HepG2 (cell line): ENCODE measurements around the gene TMEM131L. TPM values are rescaled to one million over a fixed set of nuclear protein-coding genes. Genes with fewer than 3 reads are reported as not detected.
A peak's percentile ranks its signal among the peaks of the same experiment; 100 is the strongest.

Source experiments
- GPN1 ChIP-seq: sonication (generic); formaldehyde crosslinking; IDR thresholded peaks from 2 replicates; pipeline ENCODE4 v1.5.1; 2020; ENCODE audit warnings: missing genetic modification reagents, borderline replicate concordance
- HMG20A ChIP-seq: IDR thresholded peaks from 2 replicates; pipeline ENCODE4 v1.6.1; 2016; ENCODE audit warnings: borderline replicate concordance
- KAT7 ChIP-seq: IDR thresholded peaks from 2 replicates; pipeline ENCODE4 v1.6.1; 2018; ENCODE audit warnings: borderline replicate concordance, missing compliant biosample characterization
- MBD4 ChIP-seq: IDR thresholded peaks from 2 replicates; pipeline ENCODE4 v1.6.1; 2012; ENCODE audit warnings: low read length, inconsistent platforms, borderline replicate concordance
- MYC ChIP-seq: sonication (generic); formaldehyde crosslinking; IDR thresholded peaks from 2 replicates; pipeline ENCODE4 v1.9.0; 2021; ENCODE audit warnings: missing genetic modification reagents, borderline replicate concordance
- NFE2L2 ChIP-seq: fragments of 150-350 bp; IDR thresholded peaks from 2 replicates; pipeline ENCODE4 v1.6.1; 2014; ENCODE audit warnings: low read length
- NR2F1 ChIP-seq, 2 experiments: fragments of 450-650 bp in 1 of 2; formaldehyde crosslinking in 1 of 2; IDR thresholded peaks; 2 replicates each; pipeline versions ENCODE4 v1.5.0 to v1.6.1; 2016 to 2020; ENCODE audit warnings: mild to moderate bottlenecking in 1 of 2, missing compliant biosample characterization in 1 of 2, missing genetic modification reagents in 1 of 2, moderate library complexity in 1 of 2
- PAF1 ChIP-seq: IDR thresholded peaks from 2 replicates; pipeline ENCODE4 v1.6.1; 2016; ENCODE audit warnings: missing genetic modification reagents, missing compliant biosample characterization
- PAXIP1 ChIP-seq: sonication (generic); formaldehyde crosslinking; conservative IDR thresholded peaks from 2 replicates; pipeline ENCODE4 v1.4.0; 2020; ENCODE audit warnings: mild to moderate bottlenecking, missing genetic modification reagents, moderate library complexity
- PITX1 ChIP-seq: sonication (generic); formaldehyde crosslinking; IDR thresholded peaks from 2 replicates; pipeline ENCODE4 v1.5.1; 2020; ENCODE audit warnings: mild to moderate bottlenecking, missing genetic modification reagents
- REST ChIP-seq, 2 experiments: IDR thresholded peaks; 2 replicates each; pipeline ENCODE4 v1.6.1; 2011 to 2012; ENCODE audit warnings: low read length in 2 of 2, borderline replicate concordance in 1 of 2, low read depth in 1 of 2, mild to moderate bottlenecking in 1 of 2, moderate library complexity in 1 of 2
- SALL1 ChIP-seq: sonication (generic); formaldehyde crosslinking; IDR thresholded peaks from 2 replicates; pipeline ENCODE4 v1.8.0; 2022; ENCODE audit warnings: mild to moderate bottlenecking, missing genetic modification reagents
- SOX13 ChIP-seq, 3 experiments: fragments of 450-650 bp in 1 of 3; sonication (generic) in 1 of 3; formaldehyde crosslinking in 1 of 3; IDR thresholded peaks in 2 of 3; conservative IDR thresholded peaks in 1 of 3; 2 replicates each; pipeline versions ENCODE4 v1.5.0 to v1.6.1; 2016 to 2020; ENCODE audit warnings: antibody characterized with exemption in 1 of 3, mild to moderate bottlenecking in 1 of 3, missing compliant biosample characterization in 1 of 3, missing genetic modification reagents in 1 of 3, moderate library complexity in 1 of 3
- SOX6 ChIP-seq, 2 experiments: fragments of 450-650 bp in 1 of 2; sonication (generic) in 1 of 2; formaldehyde crosslinking in 1 of 2; IDR thresholded peaks; 2 replicates each; pipeline versions ENCODE4 v1.4.0 to v1.6.1; 2017 to 2020; ENCODE audit warnings: antibody characterized with exemption in 1 of 2, mild to moderate bottlenecking in 1 of 2, missing genetic modification reagents in 1 of 2
- ZBTB7B ChIP-seq: sonication (generic); formaldehyde crosslinking; IDR thresholded peaks from 2 replicates; pipeline ENCODE4 v1.4.0; 2020; ENCODE audit warnings: missing genetic modification reagents
- ZFP36L1 ChIP-seq: sonication (generic); formaldehyde crosslinking; IDR thresholded peaks from 2 replicates; pipeline ENCODE4 v1.8.0; 2022; ENCODE audit warnings: mild to moderate bottlenecking, missing genetic modification reagents, moderate library complexity
- polyA plus RNA-seq, 8 experiments: library from polyadenylated mRNA; depleted of rRNA in 3 of 8; stranded (reverse) in 7 of 8; unstranded in 1 of 8; fragments of >200 nt; fragmentation: Illumina TruSeq in 4 of 8; extraction: Trizol in 4 of 8; gene quantifications; 2 replicates each; pipeline versions ENCODE4 v1.2.1 to v1.2.3, GENCODE V29; 2011 to 2016; ENCODE audit warnings: low read depth in 4 of 8, missing spikeins in 1 of 8, mixed read lengths in 1 of 8; ENCODE audit not compliant: insufficient read depth in 1 of 8
- total RNA-seq, 5 experiments: library from RNA; depleted of rRNA; stranded (reverse); fragments of >200 nt; fragmentation: Illumina TruSeq; extraction: Trizol; gene quantifications; 2 replicates each; pipeline ENCODE4 v1.2.3, GENCODE V29; 2016; ENCODE audit warnings: low read depth in 1 of 5
- TF ChIP-seq, protein P1 (sequence below): sonication (generic); IDR thresholded peaks from 2 replicates; pipeline ENCODE4 v1.6.1; 2016; ENCODE audit warnings: low read depth, borderline replicate concordance

Gene TMEM131L
- total and polyA plus RNA-seq, 2 of the 13 experiments (the other 11 are each of a cell fraction or from before 2014, with no cell fraction given), result 2.2 to 4.5 TPM

DNA sequence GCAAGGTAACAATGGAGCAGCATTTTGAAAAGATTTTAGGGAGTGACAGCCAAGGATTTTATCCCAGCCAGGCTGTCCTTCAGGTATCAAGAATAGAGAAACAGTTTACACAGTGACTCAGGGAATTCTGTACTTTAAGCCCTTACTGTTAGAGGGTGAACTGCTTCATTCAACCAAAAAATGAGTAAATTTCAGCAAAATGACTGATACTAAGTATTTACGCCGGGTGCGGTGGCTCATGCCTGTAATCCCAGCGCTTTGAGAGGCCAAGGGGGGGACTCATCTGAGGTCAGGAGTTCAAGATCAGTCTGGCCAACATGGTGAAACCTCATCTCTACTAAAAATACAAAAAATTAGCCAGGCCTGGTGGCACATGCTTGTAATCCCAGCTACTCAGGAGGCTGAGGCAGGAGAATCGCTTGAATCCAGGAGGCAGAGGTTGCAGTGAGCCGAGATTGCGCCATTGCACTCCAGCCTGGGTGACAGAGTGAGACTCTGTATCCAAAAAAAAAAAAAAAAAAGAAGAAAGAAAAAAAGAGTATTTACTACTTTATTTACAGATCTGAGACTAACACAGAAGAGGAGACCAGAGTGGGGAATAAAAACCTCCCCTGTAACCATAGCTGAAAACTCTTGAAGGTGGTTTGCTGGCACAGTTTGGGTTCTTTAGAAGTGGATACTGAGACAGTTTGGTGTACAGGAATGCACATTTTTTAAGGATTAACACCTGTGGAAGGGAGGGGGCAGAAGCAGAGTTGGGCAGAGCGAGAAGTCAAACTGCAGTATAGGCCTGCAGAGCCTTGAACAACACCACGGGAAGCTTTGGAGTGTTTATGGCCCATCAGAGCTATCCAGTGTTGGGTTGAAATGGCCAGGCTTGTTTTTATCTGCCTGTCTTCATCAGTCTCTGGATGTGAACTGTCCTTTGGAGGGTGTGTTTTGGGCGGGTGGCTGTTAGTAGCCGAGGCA is 40.5 kb downstream of the TMEM131L start (continued):
- TF ChIP-seq HMG20A (CRISPR knock-in tag) (peak; percentile 19; the same call in 1 of the 2 replicates), PITX1 (0 out of 2 replicates have a peak, but pooled peaks have one; percentile 26), NFE2L2 (peak; percentile 89), REST (IDR thresholded peaks at IDR 0.05; ENCODE audit: borderline replicate concordance in 1 of 2, low read depth in 1 of 2, low read length in 2 of 2) (no peak), MYC (CRISPR knock-in tag) (no peak), MBD4 (no peak), ZBTB7B (no peak), ZFP36L1 (CRISPR knock-in tag) (no peak), GPN1 (CRISPR knock-in tag) (no peak), KAT7 (CRISPR knock-in tag) (no peak), PAXIP1 (CRISPR knock-in tag) (peak; percentile 41), PAF1 (CRISPR knock-in tag) (no peak), SOX6 (IDR thresholded peaks at IDR 0.05) (no peak), SOX6 (CRISPR knock-in tag; IDR thresholded peaks at IDR 0.05) (peak; percentile 15; the same call in 1 of the 2 replicates), NR2F1 (CRISPR knock-in tag; IDR thresholded peaks at IDR 0.05) (peak; percentile 58 to 63; a peak in 2 of 4 replicates), SALL1 (CRISPR knock-in tag) (peak; percentile 48), SOX13 (IDR thresholded peaks at IDR 0.05) (no peak), SOX13 (CRISPR knock-in tag; conservative IDR thresholded peaks at IDR 0.05 in 1 of 2, IDR thresholded peaks at IDR 0.05 in 1 of 2) (peak in 1 of 2 experiments; percentile 32; a peak in 1 of 4 replicates)
- TF ChIP-seq, protein P1, sequence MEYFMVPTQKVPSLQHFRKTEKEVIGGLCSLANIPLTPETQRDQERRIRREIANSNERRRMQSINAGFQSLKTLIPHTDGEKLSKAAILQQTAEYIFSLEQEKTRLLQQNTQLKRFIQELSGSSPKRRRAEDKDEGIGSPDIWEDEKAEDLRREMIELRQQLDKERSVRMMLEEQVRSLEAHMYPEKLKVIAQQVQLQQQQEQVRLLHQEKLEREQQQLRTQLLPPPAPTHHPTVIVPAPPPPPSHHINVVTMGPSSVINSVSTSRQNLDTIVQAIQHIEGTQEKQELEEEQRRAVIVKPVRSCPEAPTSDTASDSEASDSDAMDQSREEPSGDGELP, result no peak
